ENCODE results near the gene MMRN2.

DNA sequence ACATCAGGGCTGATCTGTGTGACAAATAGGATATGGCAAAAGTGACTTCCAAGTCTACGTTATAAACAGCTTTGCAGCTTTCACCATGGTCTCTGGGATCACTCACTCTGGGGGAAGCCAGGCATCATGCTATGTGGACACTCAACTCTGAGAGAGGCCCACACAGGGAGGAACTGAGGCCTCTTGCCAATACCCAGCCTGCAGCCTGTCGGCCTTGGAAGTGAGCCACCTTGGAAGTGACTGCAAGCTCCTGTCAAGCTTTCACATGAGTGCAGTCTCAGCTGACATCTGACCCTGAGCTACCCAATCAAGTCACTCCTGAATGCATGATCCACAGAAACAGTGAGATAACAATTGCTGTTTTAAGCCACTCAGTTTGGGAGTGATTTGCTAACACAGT lies 56.5 kb downstream of the MMRN2 start:
- TF ChIP-seq CTCF (IDR thresholded peaks at IDR 0.05) (no peak), POLR2A (IDR thresholded peaks at IDR 0.05) (no peak)
